Raji (cell line): ENCODE measurements around the gene AK4.

Source experiments
- POLR2A ChIP-seq: IDR thresholded peaks from 2 replicates; pipeline ENCODE4 v1.6.1; 2011; ENCODE audit warnings: low read depth, low read length, control low read depth; ENCODE audit not compliant: insufficient read depth

Gene AK4

DNA sequence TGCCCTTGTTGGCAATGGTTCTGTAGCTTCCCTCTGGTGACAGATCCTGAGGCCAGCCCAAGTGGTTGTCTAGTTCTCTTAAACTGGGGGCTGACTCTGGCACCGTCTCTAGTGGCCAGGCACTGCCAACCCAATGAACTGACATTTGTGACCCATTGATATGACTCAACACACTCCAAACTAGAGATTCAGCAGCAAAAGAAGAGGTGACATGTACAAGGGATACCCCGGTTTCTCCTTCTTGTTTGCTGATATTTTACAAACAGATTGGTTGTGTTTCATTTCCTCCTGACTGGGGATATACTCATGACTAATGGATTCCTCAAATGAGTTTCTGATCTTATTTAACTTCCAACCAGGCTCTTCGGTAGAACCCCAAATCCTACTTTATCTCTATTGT lies 95.5 kb downstream of the AK4 start:
- no peak for TF ChIP-seq POLR2A

DNA sequence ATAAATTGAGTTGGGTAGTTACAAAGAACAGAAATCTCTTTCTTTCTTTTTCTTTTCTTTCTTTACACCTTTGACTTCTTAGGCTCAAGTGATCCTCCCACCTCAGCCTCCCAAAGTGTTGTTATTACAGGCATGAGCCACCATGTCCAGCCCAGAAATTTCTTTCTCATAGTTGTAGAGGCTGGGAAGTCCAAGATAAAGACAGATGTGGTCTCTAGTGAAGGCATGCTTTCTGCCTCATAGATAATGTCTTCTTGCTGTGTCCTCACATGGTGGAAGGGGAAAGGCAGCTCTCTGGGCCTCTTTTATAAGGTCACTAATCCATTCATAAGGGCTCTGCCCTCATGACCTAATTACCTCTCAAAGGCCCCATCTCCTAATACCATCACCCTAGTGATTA lies 97.3 kb downstream of the AK4 start:
- TF ChIP-seq POLR2A = no peak

DNA sequence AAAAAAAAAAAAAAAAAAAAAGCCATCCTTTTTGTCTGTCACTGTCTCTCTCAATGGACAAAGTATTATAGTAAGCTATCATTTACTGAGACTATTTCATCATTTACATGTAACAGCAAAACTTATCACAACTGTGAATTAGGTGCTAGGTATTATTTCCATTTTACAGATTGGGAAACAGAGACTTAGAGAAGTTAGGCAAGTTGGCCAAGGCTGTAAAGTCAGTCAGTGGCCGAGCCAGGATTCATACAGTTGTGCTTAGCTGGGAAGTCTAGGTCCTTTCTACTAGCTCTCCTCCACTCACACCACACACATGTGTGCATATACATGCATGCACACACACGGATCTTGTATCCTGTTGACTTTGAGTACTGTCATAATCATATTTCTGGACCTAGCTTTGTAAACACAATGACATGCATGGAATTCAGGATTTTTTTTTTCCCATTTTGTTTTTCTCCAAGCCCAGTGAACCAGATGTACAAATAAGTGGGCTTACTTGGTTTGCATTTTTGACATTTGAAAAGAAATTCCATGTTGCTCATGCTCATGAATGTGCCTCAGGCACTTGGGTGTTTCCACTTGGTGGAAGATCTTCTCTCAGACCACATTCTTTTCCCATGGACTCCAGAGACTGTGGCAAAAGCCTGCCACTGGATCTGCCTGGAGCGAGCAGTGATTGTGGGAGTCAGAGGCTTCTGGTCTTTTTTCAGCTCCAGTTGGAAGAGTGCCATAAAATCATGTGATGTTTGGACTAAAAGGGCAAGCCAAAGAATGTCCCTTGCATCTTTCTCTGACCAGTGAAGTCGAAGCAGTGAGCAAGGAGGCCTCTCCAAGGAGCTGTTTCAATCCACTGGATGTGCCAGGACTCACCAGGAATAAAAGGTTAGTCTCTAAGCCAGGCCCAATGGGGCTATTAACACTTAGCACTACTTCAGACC lies 99.7 kb downstream of the AK4 start:
- no peak for TF ChIP-seq POLR2A

DNA sequence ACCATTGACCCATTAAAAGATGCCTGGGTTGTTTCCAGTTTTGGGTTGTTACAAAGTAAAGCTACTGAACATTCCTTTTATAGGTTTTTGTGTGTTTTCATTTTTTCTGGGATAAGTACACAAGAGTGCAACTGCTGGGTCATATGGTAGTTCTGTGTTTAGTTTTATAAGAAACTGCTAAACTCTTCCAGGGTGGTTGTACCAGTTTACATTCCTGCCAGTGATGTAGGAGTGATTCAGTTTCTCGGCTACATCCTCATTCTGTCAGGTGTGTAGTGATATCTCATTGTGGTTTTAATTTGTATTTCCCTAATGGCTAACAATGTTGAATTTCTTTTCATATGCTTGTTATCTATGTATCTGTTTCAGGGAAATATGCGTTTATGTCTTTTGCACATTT lies 102.8 kb downstream of the AK4 start:
- no peak for TF ChIP-seq POLR2A

DNA sequence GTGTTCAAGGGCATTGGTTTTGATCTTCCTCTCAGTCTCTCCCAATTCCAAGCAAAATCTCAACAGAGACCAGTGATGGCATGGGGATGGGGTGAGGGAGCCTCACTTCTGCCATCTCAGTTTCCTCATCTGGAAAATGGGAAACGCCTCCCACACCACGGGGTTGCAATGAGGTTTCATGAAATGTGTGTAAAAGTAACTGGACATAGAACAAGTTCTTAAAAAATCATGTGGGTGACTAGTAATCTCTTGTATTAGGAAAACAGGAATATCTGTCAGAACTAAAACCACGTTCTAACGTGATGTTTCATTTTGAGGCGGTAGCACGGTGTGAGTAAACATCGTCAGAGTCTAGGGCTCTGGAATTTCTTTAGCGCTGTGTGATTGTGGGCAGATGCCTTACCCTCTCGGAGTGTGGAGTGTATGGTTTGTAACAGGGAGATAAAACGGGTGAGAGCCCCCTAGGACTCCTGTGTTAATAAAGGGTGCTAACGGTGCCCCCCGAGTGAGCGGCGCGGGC lies 105.9 kb downstream of the AK4 start:
- peak; percentile 94; the same call in 1 of the 2 replicates for TF ChIP-seq POLR2A

DNA sequence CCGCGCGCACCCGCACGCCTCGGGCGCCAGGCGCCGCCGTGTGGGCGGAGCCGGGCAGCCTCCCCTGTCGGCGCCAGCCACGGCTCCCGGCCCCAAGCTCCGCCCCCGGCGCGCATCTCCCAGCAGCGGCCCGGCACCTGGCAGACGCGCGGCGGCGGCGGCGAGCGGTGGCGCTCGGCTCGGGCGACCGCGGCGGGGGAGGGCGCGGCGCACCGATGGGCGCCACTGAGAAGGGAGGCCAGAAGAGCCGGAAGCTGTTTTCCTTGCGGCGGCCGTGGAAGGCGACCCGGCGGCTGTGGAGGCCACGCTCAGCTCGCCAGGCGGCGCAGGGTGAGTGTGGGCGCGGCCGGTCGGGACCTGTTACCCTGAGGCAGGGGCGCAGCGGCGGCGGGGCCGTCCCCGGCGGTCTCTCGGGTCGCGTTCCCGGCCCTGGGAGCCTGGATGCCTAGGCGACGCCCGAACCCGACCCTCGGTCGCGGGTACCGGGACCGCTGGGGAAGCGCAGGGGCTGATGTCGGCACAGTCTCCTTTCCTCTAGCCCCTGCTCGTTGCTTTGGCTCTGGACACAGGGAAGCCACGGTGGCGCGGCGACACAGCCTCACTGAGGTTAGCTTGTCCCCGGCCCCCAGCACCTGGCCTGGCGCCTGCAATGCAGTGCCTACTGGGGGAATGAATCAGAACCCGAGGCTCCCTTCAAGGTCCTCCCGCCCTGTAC lies 106.5 kb downstream of the AK4 start:
- peak; percentile 85 for TF ChIP-seq POLR2A

DNA sequence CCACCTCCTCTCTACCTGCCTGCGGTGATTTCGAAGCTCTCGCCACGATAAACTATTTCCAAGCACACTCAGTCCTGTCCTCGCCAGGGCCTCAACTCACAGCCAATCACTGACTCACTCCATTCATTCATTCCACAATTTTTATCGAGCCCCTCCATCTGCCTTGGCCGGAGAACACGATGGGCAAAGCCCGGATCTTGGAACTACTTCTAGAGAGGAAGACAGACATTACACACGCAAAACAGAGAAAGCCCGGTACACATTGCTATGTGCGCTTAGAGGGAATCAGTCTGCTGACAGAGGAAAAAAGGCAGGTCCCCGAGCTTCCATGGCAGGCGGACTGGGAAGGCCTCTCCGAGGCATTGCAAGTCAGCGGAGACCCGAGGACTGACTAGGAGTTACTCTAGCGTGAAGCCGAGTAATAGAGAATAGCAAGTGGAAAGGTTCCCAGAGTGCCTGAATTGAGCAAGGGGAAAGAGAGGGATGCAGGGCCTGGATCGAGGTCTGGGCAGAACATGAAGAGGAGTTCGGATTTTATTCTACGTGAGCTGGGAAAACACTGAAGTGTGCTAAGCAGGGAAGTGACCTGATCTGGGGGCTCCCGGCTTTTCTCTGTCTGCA lies 107.1 kb downstream of the AK4 start:
- no peak for TF ChIP-seq POLR2A

DNA sequence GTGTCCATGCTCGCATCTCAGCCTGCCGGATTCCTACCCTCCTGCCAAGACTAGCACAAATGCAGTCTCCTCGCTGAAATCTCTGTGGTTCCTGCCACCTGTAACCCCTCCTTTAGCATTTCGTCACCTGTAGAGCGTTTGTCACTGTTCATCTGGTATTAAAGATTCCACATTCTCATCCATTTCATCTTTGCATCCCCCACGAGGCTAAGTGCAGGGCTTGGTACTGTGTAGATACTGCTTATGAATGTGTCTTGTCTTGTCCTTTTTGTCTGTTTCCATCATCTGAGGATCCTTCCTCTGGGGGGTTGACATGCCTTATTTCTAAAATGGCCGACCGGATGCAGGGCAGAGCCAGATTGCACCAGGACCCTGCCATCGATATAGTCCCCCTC lies 107.7 kb downstream of the AK4 start:
- no peak for TF ChIP-seq POLR2A

DNA sequence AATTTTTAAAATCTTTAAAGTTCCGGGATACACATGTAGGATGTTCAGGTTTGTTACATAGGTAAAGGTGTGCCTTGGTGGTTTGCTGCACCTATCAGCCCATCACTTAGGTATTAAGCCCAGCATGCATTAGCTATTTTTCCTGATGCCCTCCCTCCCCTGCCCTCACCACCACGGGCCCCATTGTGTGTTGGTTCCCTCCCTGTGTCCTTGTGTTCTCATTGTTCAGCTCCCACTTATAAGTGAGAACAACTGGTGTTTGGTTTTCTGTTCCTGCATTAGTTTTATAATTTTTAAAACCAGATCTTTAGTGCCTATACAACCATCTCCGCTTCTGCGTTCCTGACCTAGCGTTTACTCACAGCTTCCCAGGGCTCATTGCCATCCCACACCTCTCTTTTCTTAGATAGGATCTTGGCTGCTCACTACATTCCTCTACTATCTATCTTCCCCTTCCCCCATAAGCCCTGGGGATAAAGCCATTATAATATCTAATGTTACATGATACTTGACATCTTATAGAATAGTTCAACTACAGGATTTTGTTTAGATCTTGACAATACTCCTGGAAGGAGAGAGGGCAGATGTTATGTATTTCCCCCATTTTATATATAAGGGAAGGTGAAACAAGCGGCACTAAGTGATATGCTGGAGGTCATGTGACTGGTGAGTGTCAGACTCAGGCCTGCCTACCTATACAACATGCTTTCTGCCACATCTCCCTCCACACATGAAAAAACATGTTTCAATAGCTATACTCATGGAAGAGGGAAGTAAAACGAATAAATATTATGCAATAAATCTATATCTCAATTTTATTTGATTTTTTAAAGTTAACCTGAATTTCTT lies 109.1 kb downstream of the AK4 start:
- TF ChIP-seq POLR2A = no peak

DNA sequence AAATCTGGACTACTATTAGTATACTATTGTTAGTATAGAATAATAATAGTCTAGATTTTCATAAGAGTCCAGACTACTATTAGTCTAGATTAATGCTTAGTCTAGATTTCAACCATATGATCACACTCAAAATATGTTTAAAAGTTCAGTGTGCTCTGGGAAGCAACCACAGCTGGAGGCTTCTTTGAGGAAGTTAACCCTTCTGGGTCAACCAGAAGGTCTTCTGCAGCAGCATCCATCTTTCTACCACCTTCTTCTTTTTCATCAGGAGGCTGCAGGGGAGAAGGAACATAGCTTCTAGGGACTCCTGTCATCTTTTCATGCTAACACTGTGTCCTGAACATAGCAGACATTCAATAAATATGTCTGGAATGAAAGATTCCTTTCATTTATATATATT lies 110.1 kb downstream of the AK4 start:
- no peak for TF ChIP-seq POLR2A

DNA sequence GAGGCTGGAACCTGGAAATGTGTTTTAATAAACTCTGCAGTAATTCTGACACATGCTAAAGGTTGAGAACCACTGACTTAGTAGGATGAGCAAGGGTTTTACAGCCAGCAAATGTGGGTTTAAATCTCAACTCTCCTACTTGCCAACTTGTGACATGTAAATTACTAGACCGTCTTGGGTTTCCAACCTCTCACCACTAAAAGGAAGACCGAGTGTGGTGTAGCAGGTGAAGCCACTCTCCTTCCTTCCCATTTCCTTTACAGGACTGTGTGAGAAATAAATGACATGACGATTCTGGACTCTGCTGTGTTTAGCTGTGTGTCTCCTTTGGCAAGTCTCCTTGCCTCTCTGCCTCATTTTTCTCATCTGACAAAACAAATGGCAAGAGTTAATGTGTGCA lies 111.8 kb downstream of the AK4 start:
- no peak for TF ChIP-seq POLR2A

DNA sequence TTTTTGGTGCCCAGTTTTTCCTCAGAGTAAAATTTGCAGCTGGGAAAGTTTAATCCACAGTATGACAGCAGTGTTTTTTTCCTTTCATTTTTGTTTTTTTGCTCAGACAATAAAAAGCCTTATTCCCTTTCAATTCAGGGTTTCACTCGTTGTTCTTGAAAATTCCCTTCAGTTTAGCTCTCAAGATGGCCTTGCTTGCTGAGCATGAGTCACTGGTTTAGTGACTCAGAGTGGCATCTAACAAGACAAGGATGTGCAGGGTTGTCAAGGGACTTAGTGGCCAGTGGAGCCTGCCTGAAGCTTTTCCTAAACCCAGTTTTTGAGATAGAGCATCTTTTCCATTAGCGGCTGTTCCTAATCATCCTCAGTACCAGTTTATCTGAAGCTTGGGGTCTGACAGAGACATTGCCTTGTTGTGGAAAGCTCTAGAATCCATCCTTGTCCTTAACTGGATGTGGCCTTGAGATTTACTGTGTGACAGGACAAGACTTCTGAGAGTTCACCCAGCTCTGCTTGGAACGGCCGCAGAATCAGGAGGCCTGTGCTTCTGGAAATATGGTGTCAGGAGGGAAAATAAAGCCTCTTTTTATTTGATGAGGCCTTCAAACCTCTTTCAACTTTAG lies 113.0 kb downstream of the AK4 start:
- no peak for TF ChIP-seq POLR2A

DNA sequence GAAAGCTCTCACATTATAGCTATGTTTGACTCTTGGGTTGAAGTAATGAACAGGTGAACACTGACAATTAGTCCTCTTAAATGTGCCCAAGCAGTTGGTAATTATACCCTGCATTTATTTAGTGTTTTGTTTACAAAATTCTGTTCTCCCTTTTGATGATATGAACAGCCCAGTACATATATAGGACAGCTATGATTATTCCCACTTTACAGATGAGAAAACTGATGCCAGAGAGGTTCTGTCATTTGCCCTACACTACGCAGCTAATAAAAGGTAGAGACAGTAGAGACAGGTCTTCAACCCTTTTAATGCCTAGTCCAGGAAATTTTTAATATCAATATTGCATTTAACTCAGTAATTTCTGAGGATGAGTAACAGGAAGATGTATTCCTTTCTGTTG lies 115.3 kb downstream of the AK4 start:
- no peak for TF ChIP-seq POLR2A

DNA sequence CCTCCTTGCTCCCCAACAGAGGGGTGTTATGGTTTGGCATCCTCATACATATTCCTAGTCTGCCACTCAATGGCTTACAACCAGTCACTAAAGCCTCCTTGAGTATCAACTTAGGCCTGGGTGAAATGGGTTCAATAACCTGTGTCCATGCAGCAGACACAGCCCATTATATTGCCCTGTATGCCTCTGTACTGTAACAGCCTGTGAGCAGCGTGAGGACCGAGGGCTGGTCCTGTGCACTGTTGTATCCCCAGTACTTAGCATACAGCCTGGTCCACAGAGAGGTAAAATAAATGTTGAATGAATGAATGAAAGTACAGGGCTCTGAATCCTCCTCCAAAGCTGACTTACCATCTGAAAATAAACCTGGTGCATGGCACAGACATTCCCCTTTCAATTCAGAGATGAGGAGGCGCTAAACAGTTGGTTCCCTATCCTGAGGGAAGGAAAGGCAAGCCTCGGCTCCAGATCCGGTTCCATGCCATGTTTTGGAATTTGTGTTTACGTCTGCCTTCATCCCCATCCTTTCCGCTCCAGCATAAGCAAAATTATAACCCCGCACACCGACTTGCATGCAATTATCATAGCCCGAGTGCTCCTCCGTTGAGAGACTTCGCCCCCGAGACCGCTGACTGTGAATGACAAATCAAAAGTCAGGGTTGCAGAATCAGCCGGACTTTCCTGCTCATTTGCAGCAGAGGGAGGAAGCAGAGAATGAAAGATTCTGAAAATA lies 116.4 kb downstream of the AK4 start:
- TF ChIP-seq POLR2A = no peak
